HTR-8/SVneo (cell line): ENCODE results near the gene LRBA.
A peak's percentile ranks its signal among the peaks of the same experiment; 100 is the strongest.

Source experiments
- DNase-seq: peaks from one replicate; pipeline ENCODE4 v3.0.0; 2011; ENCODE audit warnings: low spot score, mixed read lengths; ENCODE audit not compliant: insufficient read length
- FAIRE-seq: peaks from 2 replicates; lab custom pipeline; 2011; peaks lifted over from hg19 to GRCh38; lab: Jason Lieb, UNC

LRBA gene

DNA sequence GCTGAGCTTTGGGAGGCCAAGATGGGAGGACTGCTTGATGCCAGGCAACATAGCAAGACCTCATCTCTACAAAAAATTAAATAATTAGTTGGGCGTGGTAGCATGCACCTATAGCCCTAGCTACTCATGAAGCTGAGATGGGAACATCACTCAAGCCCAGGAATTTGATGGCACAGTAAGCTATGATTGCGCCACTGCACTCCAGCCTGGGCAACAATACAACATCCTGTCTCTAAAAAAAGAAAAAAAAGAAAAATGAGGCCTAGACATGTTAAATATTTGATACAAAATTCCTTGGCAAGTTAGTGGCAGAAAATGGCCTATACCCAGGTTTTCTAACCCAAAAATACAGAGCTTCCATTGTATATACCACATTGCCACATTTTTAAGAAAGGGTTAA is 521.2 kb downstream of the LRBA start:
- FAIRE-seq (no peak), DNase-seq (no peak)

DNA sequence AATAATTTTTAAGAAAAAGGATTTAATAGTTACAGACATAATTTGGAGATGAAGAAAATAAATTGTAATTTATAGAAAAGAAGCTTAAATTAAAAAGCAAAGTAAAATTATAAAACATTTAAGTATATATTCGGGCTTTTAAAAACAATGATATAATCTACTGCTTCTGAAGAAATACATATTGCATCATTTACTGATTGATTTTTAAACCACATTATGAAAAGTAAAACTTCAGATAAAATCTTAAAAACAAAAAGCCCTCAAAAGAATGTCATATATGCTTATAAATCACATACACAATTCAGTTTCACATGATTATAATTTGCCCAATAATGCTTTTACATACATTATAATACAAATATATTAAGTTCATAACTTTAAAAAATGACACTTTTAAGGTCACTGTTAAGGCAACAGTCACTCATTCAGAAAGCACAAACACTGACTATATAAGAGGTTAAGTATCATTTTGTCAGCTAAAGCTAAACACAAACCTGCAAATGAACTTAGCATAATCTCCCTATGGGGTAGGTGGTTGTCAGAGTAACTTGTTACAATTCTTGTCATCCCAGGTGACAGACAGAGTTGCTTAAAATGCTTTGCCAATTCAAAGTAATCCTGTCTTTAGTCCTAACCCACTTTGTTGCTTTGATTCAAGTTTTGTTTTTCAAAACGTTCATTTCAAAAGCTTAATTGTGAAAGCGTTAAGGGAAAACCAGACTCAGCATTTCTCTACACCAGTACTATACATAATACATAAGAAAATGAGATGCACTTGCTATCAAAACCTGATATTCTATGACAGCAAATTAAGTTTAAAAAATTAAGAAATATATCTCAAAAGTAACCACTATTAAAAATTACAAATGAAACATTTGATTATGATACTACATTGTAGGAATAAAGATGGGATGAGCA is 523.7 kb downstream of the LRBA start:
- DNase-seq (no peak), FAIRE-seq (no peak)

GRCh38 chr4:150482581-150482980 is 532.5 kb downstream of the LRBA start:
- FAIRE-seq, result no peak
- DNase-seq, result no peak

DNA sequence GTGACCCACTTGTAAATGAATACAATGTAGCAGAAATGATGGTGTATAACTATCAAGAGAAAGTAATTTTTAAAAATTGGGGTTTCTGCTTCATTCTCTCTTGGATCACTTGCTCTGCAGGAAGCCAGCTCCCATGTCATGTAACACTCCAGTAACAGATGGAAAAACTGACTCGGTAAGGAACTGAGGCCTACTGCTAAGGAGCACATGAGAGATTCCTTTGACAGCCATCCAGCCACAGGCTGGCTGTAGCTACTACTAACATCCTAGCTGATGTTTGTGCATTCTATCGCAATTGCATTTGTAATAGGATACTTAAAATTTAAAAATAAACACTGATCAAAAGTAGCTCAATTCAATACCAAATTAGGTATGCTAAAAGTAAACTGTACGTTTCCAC is 535.4 kb downstream of the LRBA start:
- FAIRE-seq (no peak), DNase-seq (no peak)

- FAIRE-seq (no peak), DNase-seq (no peak)
Observed at GRCh38 chr4:150477869-150478268, 537.2 kb downstream of the LRBA start.

DNA sequence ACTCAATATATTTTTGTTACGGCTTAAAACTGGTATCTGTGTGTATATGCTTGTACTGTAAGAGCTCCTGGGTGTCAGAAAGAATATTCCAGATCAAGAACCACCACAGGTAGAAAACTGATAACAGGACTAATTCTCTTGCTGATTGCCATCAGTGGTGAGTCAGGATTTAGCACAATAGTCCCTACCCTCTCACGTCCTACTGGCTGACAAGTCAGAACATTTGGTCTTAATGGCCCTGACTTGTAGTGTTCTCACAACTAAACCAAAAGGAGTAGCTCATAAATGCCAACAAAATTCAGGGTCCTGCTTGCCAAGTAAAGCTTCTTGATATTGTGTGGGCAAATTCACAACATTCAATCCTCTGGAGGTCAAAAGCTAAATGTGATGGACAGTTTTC is 538.3 kb downstream of the LRBA start:
- no peak for DNase-seq
- peak; percentile 58 for FAIRE-seq

DNA sequence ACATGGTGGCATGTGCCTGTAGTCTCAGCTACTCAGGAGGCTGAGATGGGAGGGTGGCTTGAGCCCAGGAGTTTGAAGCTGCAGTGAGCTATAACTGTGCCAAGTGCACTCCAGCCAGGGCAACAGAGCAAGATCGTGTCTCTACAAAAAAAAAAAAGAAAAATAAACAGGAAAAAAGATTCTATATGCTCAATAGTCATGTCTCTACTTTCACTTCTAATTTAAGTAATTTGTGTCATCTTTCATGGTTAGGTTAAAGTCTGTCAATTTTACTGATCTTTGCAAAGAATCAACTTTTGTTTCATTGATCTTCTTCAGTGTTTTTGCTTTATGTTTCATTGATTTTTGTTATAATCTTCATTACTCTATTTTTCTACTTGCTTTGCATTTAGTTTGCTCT is 539.3 kb downstream of the LRBA start:
- FAIRE-seq (no peak), DNase-seq (no peak)

- FAIRE-seq (no peak), DNase-seq (no peak)
Observed at GRCh38 chr4:150464523-150464922, 550.6 kb downstream of the LRBA start.

DNA sequence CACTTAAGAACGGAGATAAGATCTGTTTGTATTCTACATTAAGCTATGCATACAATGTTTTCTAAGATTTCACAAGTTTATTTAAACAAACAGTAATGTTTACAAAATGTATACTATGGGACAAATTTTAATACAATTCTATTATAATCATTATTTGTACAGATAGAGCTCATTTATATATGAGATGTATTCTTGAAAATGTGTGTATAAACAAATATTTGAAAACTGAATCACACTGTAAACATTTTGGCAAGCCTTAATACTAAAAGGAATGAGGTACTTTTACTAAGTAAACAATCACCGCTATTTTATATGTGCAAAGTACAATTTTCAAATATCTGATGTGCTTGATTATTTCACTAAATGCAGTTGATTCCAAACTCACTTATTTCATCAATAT is 552.3 kb downstream of the LRBA start:
- DNase-seq (no peak), FAIRE-seq (no peak)

GRCh38 chr4:150461957-150462356 is 553.1 kb downstream of the LRBA start:
- DNase-seq (no peak), FAIRE-seq (no peak)

- FAIRE-seq (no peak), DNase-seq (no peak)
Observed at GRCh38 chr4:150457802-150458201, 557.3 kb downstream of the LRBA start.

- DNase-seq, result no peak
- FAIRE-seq, result no peak
Observed at GRCh38 chr4:150451883-150452282, 563.2 kb downstream of the LRBA start.

DNA sequence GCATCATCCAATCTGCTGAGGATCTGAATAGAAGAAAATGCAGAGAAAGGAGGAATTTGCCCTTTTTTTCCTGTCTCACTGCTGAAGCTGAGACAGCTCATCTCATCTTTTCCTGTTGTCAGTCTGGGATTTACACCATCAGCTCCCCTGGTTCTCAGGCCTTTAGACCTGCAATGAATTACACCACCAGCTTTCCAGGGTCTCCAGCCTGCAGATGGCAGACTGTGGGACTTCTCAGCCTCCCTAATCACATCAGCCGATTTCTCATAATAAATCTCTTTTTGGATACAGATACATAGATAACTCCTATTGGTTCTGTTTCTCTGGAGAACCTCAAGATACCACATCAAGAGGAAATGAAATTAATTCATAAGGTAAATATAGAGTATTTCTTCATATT is 567.7 kb downstream of the LRBA start:
- FAIRE-seq, result no peak
- DNase-seq, result no peak

- DNase-seq, result no peak
- no peak for FAIRE-seq
Observed at GRCh38 chr4:150439451-150439933, 575.6 kb downstream of the LRBA start.

DNA sequence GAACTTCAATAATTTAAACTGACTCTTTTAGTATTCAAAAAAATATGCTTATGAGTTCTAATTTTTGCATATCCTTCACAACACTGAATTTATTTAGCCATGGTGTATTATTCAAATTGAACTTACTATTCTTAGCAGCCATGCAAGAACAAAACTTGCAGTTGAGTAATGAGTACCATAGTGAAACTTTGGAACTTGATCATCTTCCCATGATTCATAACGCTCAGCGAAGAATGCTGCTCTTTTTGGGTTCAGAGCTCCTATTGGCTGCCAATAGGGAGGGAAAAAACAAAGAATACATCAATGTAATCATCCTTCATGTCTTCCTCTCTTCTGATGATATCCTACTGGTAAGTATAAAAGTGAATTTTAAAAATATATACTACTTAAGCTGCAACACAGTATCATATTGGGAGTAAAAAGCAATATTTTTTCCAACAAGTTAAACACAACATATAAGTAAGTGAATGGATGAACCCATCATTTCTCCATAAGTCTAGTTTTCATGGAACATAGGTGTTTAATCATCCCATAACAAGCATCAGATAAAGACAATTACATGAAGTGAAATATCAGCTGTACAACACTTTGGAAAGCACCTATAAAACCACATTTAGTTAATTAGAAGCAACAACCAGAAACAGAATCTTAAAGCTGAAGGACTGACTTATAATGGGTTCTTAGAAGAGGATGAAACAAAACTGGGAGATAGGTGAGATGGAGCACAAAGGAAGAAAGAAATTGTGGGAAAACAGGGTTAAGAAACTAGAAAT is 578.3 kb downstream of the LRBA start:
- FAIRE-seq (no peak), DNase-seq (no peak)

- FAIRE-seq (no peak), DNase-seq (no peak)
Observed at GRCh38 chr4:150431221-150431620, 583.9 kb downstream of the LRBA start.

DNA sequence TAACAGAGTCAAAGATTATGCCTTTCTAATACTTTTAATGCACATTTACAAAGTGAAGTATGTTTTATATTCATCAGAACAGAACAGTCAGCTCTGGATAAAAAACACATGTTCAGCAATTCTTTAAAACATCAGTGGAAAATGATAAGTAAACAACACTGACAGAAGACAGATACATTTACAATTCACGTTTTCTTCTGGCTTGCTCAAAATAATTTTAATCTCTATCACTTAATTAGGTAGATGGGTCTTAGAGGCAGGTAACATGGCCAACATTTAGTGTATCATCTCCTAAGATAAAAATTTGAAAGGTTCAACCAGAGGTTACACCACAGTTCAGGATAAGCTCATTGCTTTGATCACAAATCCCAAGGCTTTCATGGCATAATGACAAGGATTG is 589.9 kb downstream of the LRBA start:
- FAIRE-seq, result no peak
- DNase-seq, result no peak

DNA sequence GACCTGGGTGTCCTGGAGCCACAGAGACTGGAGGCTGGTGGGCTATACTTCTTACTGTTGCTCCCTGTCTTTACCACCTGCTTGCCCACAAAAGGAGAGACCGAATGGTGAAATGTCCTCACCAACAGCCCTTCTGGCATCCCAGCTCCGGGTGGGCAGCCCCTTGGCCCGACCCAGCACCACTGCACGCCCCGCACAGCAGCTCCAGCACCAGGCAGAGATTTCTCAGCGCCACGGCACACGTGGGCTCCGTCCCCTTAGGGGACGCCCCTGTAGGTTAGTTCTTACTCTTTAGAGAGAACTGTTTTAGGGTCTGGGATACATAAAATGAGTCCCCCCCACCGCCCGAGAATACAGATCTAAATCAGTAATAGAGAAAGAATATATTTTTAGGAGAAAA is 591.6 kb downstream of the LRBA start:
- no peak for DNase-seq
- FAIRE-seq, result no peak

- FAIRE-seq, result no peak
- no peak for DNase-seq
Observed at GRCh38 chr4:150423074-150423473, 592.0 kb downstream of the LRBA start.

- FAIRE-seq (no peak), DNase-seq (no peak)
Observed at GRCh38 chr4:150421612-150422011, 593.5 kb downstream of the LRBA start.

DNA sequence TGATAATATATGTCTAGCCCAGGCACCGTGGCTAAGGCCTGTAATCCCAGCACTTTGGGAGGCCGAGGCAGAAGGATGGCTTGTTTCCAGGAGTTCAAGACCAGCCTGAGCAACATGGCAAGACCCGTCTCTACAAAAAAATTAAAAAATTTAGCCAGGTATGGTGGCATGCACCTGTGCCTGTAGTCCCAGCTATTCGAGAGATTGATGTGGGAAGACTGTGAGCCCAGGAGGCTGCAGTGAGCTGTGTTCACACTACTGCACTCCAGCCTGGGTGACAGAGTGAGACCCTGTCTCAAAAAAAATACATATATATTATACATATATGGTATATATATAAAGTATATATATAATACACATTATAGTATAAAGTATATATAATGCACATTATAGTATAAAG is 595.1 kb downstream of the LRBA start:
- FAIRE-seq, result no peak
- no peak for DNase-seq
